ENCODE data around the gene TUBB4A. TPM values are rescaled to one million over a fixed set of nuclear protein-coding genes. Genes with fewer than 3 reads are reported as not detected.

TUBB4A gene
- total and polyA plus RNA-seq, 2 of the 8 experiments (the other 6 are each of a cell fraction or from before 2014, with no cell fraction given) = 16.8 to 30.4 TPM

DNA sequence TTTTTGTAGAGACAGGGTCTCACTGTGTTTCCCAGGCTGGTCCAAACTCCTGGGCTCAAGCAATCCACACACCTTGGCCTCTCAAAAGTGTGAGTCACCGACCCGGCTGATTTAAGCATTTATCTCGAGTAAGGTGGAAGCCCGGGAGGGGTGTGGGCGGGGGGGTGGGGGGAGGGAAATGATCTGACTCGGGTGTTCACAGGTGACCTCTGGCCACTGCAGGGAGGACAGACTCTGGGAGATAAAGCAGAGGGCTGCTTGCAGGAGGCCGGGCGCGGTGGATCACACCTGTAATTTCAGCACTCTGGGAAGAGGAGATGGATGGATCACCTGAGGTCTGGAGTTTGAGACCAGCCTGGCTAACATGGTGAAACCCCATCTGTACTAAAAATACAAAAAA lies 28.5 kb downstream of the TUBB4A start:
- Histone ChIP-seq H4K20me1 (replicated peaks in 1 of 2; ENCODE audit: control insufficient read depth in 1 of 2, insufficient read depth in 2 of 2, low read length in 2 of 2) (no peaks in the 10 kb centered on the region), H3K56ac (replicated peaks; ENCODE audit: insufficient read length, low read depth, low read length) (no peak overlapping the region), H3K4me3 (ENCODE audit: extremely low read depth in 1 of 4, insufficient read depth in 2 of 4, low read depth in 3 of 4, low read length in 4 of 4) (no peak overlapping the region), H3K9me3 (ENCODE audit: insufficient read depth in 2 of 2, low read depth in 1 of 2, low read length in 1 of 2) (no peaks in the 10 kb centered on the region), H3K4me2 (ENCODE audit: insufficient read depth in 1 of 2, low read depth in 2 of 2, low read length in 2 of 2) (no peak overlapping the region), H4K91ac (replicated peaks; ENCODE audit: insufficient read length, low read length) (no peak overlapping the region), H2AK5ac (ENCODE audit: low read depth, low read length) (no peak overlapping the region), H3K4me1 (replicated peaks in 1 of 4; ENCODE audit: control insufficient read depth in 3 of 4, insufficient read depth in 4 of 4, low read length in 3 of 4) (peaks cover 0 to 14% (median 4%) of the 10 kb centered on the region in 4 experiments; a peak in 5 of 7 replicates), H2AFZ (ENCODE audit: low read length) (no peak overlapping the region), H2BK120ac (replicated peaks; ENCODE audit: low read depth, low read length) (no peak overlapping the region), H2BK20ac (ENCODE audit: low read length) (no peak overlapping the region), H3K23me2 (ENCODE audit: low read depth, low read length) (peaks cover 14% of the 10 kb centered on the region), H3K9ac (replicated peaks in 1 of 4; ENCODE audit: extremely low read depth in 1 of 4, low read depth in 3 of 4, low read length in 3 of 4) (no peak overlapping the region), H3K36me3 (ENCODE audit: control insufficient read depth in 2 of 4, insufficient read depth in 4 of 4, low read length in 3 of 4) (no peaks in the 10 kb centered on the region), H4K8ac (ENCODE audit: extremely low read depth, insufficient read depth, low read length) (no peak overlapping the region), H2BK12ac (ENCODE audit: low read depth, low read length) (no peak overlapping the region), H3K23ac (ENCODE audit: insufficient read length) (no peak overlapping the region), H3K14ac (ENCODE audit: insufficient read length) (no peak overlapping the region), H3K79me1 (ENCODE audit: low read depth, low read length) (no peaks in the 10 kb centered on the region), H3K79me2 (ENCODE audit: control insufficient read depth in 1 of 2, insufficient read depth in 2 of 2, low read length in 2 of 2) (no peaks in the 10 kb centered on the region), H3K27me3 (replicated peaks in 1 of 4; ENCODE audit: control insufficient read depth in 3 of 4, extremely low read depth in 1 of 4, insufficient read depth in 3 of 4, low read length in 3 of 4) (peaks cover 0 to 16% (median 9%) of the 10 kb centered on the region in 4 experiments; a peak in 6 of 7 replicates), H3K27ac (ENCODE audit: low read depth, low read length) (no peak overlapping the region), H4K5ac (ENCODE audit: insufficient read length, low read depth, low read length) (no peak overlapping the region), H2BK5ac (ENCODE audit: low read depth, low read length) (no peak overlapping the region), H3K18ac (ENCODE audit: extremely low read depth, low read length) (no peak overlapping the region), H3K4ac (replicated peaks; ENCODE audit: insufficient read length, low read depth, low read length) (no peak overlapping the region), H2BK15ac (ENCODE audit: low read length) (no peak overlapping the region)
- FAIRE-seq (no peak), DNase-seq (ENCODE audit: low read depth in 1 of 2, low spot score in 2 of 2) (no peak)
- CTCF ChIA-PET (ENCODE audit: partially characterized antibody) = interaction anchor here (1.3 kb wide), 1 partner anchor 8 kb away, joined by 4 read pairs; the partner anchor contains the start of gene DENND1C
- POLR2A ChIA-PET (ENCODE audit: partially characterized antibody) = no interaction called here
- 91% methylated on average over 4 of the region's 9 CpGs; no CpG with 5 or more reads in 1 of the 2 experiments for WGBS, 2 experiments (ENCODE audit: extremely low coverage in 1 of 2, insufficient coverage in 1 of 2, insufficient read length in 1 of 2, insufficient replicate concordance in 2 of 2, low coverage in 1 of 2, low lambda C conversion rate in 2 of 2, missing lambda C conversion rate in 1 of 2)
- no peak for TF ChIP-seq SP4 (IDR thresholded peaks at IDR 0.05; ENCODE audit: low read length)
- no peak for TF ChIP-seq POLR2AphosphoS5 (IDR thresholded peaks at IDR 0.05; ENCODE audit: low read depth, low read length)
- no peak for TF ChIP-seq YY1 (IDR thresholded peaks at IDR 0.05; ENCODE audit: low read depth, low read length)
- no peak for TF ChIP-seq ASH2L (IDR thresholded peaks at IDR 0.05; ENCODE audit: low read length)
- TF ChIP-seq MAFK (IDR thresholded peaks at IDR 0.05; ENCODE audit: low read depth, low read length) = no peak
- TF ChIP-seq, protein P1, sequence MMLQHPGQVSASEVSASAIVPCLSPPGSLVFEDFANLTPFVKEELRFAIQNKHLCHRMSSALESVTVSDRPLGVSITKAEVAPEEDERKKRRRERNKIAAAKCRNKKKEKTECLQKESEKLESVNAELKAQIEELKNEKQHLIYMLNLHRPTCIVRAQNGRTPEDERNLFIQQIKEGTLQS (IDR thresholded peaks at IDR 0.05; ENCODE audit: insufficient read depth, low read depth, low read length) = no peak
- TF ChIP-seq, protein P2, sequence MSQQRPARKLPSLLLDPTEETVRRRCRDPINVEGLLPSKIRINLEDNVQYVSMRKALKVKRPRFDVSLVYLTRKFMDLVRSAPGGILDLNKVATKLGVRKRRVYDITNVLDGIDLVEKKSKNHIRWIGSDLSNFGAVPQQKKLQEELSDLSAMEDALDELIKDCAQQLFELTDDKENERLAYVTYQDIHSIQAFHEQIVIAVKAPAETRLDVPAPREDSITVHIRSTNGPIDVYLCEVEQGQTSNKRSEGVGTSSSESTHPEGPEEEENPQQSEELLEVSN (IDR thresholded peaks at IDR 0.05) = no peak
- no peak for TF ChIP-seq PHF8 (conservative IDR thresholded peaks at IDR 0.05; ENCODE audit: low read depth, low read length)

All from H1 (cell line).